SK-N-MC (cell line): Measurements from ENCODE around the gene DNAH8.

Experiments
- EZH2 ChIP-seq: fragments of 200-600 bp; sonication (generic); IDR thresholded peaks from one replicate; pipeline ENCODE4 v1.6.1; 2017; ENCODE audit warnings: antibody characterized with exemption
- FOXP2 ChIP-seq: optimal IDR thresholded peaks from 2 replicates; pipeline ENCODE3; 2011; ENCODE audit warnings: mild to moderate bottlenecking, moderate library complexity; ENCODE audit not compliant: insufficient read depth; ENCODE audit errors: extremely low read length, control extremely low read depth
- POLR2AphosphoS5 ChIP-seq: IDR thresholded peaks from 2 replicates; pipeline ENCODE4 v1.6.1; 2012; ENCODE audit warnings: mild to moderate bottlenecking, low read depth, low read length, borderline replicate concordance

GRCh38 chr6:39063526-39063925 is 348.4 kb downstream of the DNAH8 start:
- TF ChIP-seq EZH2 (no peak), POLR2AphosphoS5 (no peak), FOXP2 (no peak)
